Suprapubic skin (tissue), 4 donors: Measurements from ENCODE around the gene AXL. TPM values are rescaled to one million over a fixed set of nuclear protein-coding genes. Genes with fewer than 3 reads are reported as not detected.

Experiments
- DNase-seq, 2 donors: peaks; one replicate each; pipeline ENCODE4 v3.0.0-alpha.2; 2019; ENCODE audit warnings: low spot score in 2 of 2
- H3K27ac ChIP-seq: fragments of 200-600 bp; sonication (generic); one replicate; pipeline ENCODE4 v1.5.1; 2019
- H3K27me3 ChIP-seq: fragments of 200-600 bp; sonication (generic); one replicate; pipeline ENCODE4 v1.5.1; 2019
- H3K36me3 ChIP-seq: fragments of 200-600 bp; sonication (generic); one replicate; pipeline ENCODE4 v1.5.1; 2019
- H3K4me1 ChIP-seq: fragments of 200-600 bp; sonication (generic); one replicate; pipeline ENCODE4 v1.5.1; 2019
- H3K4me3 ChIP-seq: fragments of 200-600 bp; sonication (generic); one replicate; pipeline ENCODE4 v1.5.1; 2019; ENCODE audit warnings: mild to moderate bottlenecking
- H3K9me3 ChIP-seq: fragments of 200-600 bp; sonication (generic); one replicate; pipeline ENCODE4 v1.5.1; 2019
- CTCF ChIP-seq, 2 donors: fragments of 200-600 bp in 1 of 2; fragments of 450-650 bp in 1 of 2; sonication (generic) in 1 of 2; IDR thresholded peaks; one replicate each; pipeline ENCODE4 v1.5.1; 2016 to 2019; ENCODE audit warnings: antibody characterized with exemption in 2 of 2, mild to moderate bottlenecking in 1 of 2, moderate library complexity in 1 of 2
- EP300 ChIP-seq: sonication (generic); formaldehyde crosslinking; IDR thresholded peaks from one replicate; pipeline ENCODE4 v1.6.1; 2017; ENCODE audit warnings: antibody characterized with exemption
- POLR2A ChIP-seq, 2 donors: fragments of 450-650 bp; IDR thresholded peaks; one replicate each; pipeline ENCODE4 v1.6.1; 2017; ENCODE audit warnings: antibody characterized with exemption in 2 of 2, mild to moderate bottlenecking in 2 of 2, moderate library complexity in 2 of 2
- POLR2AphosphoS5 ChIP-seq, 3 donors: sonication (generic); formaldehyde crosslinking; IDR thresholded peaks; one replicate each; pipeline ENCODE4 v1.6.1; 2017; ENCODE audit warnings: antibody characterized with exemption in 3 of 3
- WGBS: methylation state at CpG from one replicate; pipeline ENCODE4 v1.1.5; 2018; 5-methylcytosine and 5-hydroxymethylcytosine counted together
- total RNA-seq, 4 donors: library from RNA; depleted of rRNA; stranded (reverse); fragments of >200 nt; gene quantifications; one replicate each; pipeline ENCODE4 v1.1.0, GENCODE V29; 2016

AXL gene
- total RNA-seq, 4 donors from 2014 or later, result 18.2 to 35.8 (median 28.3) TPM

DNA sequence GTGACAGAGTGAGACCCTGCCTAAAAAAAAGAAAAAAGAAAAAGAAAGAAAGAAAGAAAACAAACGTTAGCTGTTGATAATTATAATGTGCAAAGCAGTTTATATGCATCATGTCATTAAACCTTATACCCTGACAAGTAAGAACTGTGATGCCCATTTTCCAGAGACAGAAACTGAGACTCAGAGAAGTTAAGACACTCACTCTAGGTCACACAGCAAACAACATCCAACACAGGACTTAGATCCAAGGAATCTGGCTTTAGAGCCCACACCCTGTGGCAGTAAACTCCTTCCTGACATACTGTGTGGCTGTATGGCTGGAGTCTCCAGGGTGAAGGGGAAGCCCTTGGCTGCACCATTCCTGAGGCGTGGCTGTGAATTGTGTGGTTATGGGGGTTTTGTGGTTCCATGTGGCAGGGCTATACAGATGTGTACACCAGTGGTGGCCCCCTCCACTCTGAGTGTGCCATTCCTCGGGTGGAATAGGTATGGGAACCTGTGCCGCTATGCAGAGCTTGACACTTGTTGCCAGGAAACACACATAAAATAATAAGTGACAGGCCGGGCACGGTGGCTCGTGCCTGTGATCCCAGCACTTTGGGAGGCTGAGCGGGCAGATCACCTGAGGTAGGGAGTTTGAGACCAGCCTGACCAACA is 15.6 kb downstream of the AXL start:
- Histone ChIP-seq H3K27me3 (no peaks in the 10 kb centered on the region), H3K9me3 (no peaks in the 10 kb centered on the region), H3K4me1 (peaks cover 5% of the 10 kb centered on the region), H3K36me3 (peaks cover 38% of the 10 kb centered on the region), H3K27ac (no peak overlapping the region), H3K4me3 (no peak overlapping the region)
- no peak for TF ChIP-seq POLR2A (IDR thresholded peaks at IDR 0.05)
- TF ChIP-seq EP300, result no peak
- no peak for TF ChIP-seq CTCF (IDR thresholded peaks at IDR 0.05)
- no peak for TF ChIP-seq POLR2AphosphoS5 (IDR thresholded peaks at IDR 0.05)
- no peak for DNase-seq
- WGBS, result 89% methylated on average over 7 of the region's 8 CpGs

DNA sequence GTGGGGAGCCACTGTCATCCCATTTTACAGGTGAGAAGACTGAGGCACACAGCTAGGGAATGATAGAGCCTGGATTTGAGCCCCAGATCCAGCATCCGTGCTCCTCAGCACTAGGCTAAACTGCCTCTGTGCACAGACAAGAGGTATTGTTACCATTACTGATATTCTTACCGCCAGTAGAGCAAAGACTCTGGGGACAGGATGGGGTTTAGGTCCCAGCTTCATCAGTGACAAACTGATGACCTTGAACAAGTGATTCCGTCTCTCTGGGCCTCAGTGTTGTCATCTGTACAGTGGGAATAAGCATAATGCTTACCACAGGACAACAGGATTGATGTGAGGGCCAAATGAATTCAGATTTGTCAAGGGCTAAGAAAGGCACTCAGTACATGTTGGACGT is 16.5 kb downstream of the AXL start:
- WGBS, result 91% methylated on average over 4 of the region's 4 CpGs
- Histone ChIP-seq H3K4me1 (peaks cover 5% of the 10 kb centered on the region), H3K27ac (no peak overlapping the region), H3K4me3 (no peak overlapping the region), H3K9me3 (no peaks in the 10 kb centered on the region), H3K27me3 (no peaks in the 10 kb centered on the region), H3K36me3 (peaks cover 46% of the 10 kb centered on the region)
- no peak for TF ChIP-seq POLR2A (IDR thresholded peaks at IDR 0.05)
- TF ChIP-seq CTCF (IDR thresholded peaks at IDR 0.05), result no peak
- TF ChIP-seq POLR2AphosphoS5 (IDR thresholded peaks at IDR 0.05), result no peak
- TF ChIP-seq EP300, result no peak
- DNase-seq, result no peak

- WGBS, result 81% methylated on average over 9 of the region's 10 CpGs
- TF ChIP-seq CTCF (IDR thresholded peaks at IDR 0.05), result no peak
- TF ChIP-seq POLR2AphosphoS5 (IDR thresholded peaks at IDR 0.05), result no peak
- no peak for TF ChIP-seq POLR2A (IDR thresholded peaks at IDR 0.05)
- no peaks in the 10 kb centered on the region for H3K9me3 ChIP-seq
- H3K4me3 ChIP-seq, result no peak overlapping the region
- H3K27me3 ChIP-seq, result no peaks in the 10 kb centered on the region
- H3K4me1 ChIP-seq, result peaks cover 5% of the 10 kb centered on the region
- H3K36me3 ChIP-seq, result peaks cover 71% of the 10 kb centered on the region
- no peak overlapping the region for H3K27ac ChIP-seq
- no peak for DNase-seq
These were observed 19.2 kb downstream of the AXL start for GRCh38 chr19:41238244-41238643.

GRCh38 chr19:41239363-41239762 is 20.3 kb downstream of the AXL start:
- H3K4me1 ChIP-seq, result peaks cover 5% of the 10 kb centered on the region
- WGBS, result 43% methylated on average over 9 of the region's 9 CpGs
- no peaks in the 10 kb centered on the region for H3K27me3 ChIP-seq
- DNase-seq, result no peak
- TF ChIP-seq CTCF (IDR thresholded peaks at IDR 0.05) (no peak), POLR2AphosphoS5 (IDR thresholded peaks at IDR 0.05) (no peak), EP300 (no peak), POLR2A (IDR thresholded peaks at IDR 0.05) (no peak)
- no peaks in the 10 kb centered on the region for H3K9me3 ChIP-seq
- no peak overlapping the region for H3K4me3 ChIP-seq
- H3K36me3 ChIP-seq, result peaks cover 75% of the 10 kb centered on the region
- no peak overlapping the region for H3K27ac ChIP-seq

- no peaks in the 10 kb centered on the region for H3K9me3 ChIP-seq
- no peaks in the 10 kb centered on the region for H3K27me3 ChIP-seq
- no peak overlapping the region for H3K4me3 ChIP-seq
- H3K4me1 ChIP-seq, result peaks cover 5% of the 10 kb centered on the region
- no peak overlapping the region for H3K27ac ChIP-seq
- 66% methylated on average over 2 of the region's 2 CpGs for WGBS
- H3K36me3 ChIP-seq, result peaks cover 78% of the 10 kb centered on the region
- no peak for DNase-seq
- TF ChIP-seq POLR2AphosphoS5 (IDR thresholded peaks at IDR 0.05) (no peak), CTCF (IDR thresholded peaks at IDR 0.05) (no peak), POLR2A (IDR thresholded peaks at IDR 0.05) (no peak), EP300 (no peak)
These were observed 21.0 kb downstream of the AXL start for GRCh38 chr19:41239961-41240574.
